IMR-90 (cell line): ENCODE results near the gene SPINT1. TPM values are rescaled to one million over a fixed set of nuclear protein-coding genes. Genes with fewer than 3 reads are reported as not detected.
A peak's percentile ranks its signal among the peaks of the same experiment; 100 is the strongest.

Experiments
- ATAC-seq: fragments of 200-7000 bp; cut with Tn5 transposase; 2 replicates; pipeline ENCODE4 v1.9.1; 2020; ENCODE audit warnings: low read depth, mild to moderate bottlenecking, moderate library complexity
- BruUV-seq: library from RNA; stranded (reverse); fragments of 400-500 nt; replicated peaks from 2 replicates; lab custom pipeline; 2021; lab: Mats Ljungman, UMichigan
- CTCF ChIA-PET: fragments of 300-600 bp; formaldehyde crosslinking; extraction: SDS; loops from one replicate; lab custom pipeline; 2021; ENCODE audit warnings: antibody characterized with exemption; lab: Yijun Ruan, JAX
- POLR2A ChIA-PET: fragments of 300-600 bp; sonication (Branson Sonifier 250); formaldehyde crosslinking; loops from one replicate; lab custom pipeline; 2022; ENCODE audit warnings: antibody characterized with exemption; ENCODE audit not compliant: unreplicated experiment; lab: Charles Lee
- DNase-seq: peaks from one replicate; pipeline ENCODE4 v3.0.0; 2013
- H2AFZ ChIP-seq: replicated peaks from 2 replicates; pipeline ENCODE3; 2013; ENCODE audit warnings: low read length, mild to moderate bottlenecking; ENCODE audit not compliant: poor library complexity
- H2AK5ac ChIP-seq: 2 replicates; pipeline ENCODE4 v1.6.1; 2013; ENCODE audit warnings: low read depth, low read length, inconsistent platforms
- H2AK9ac ChIP-seq: replicated peaks from 2 replicates; pipeline ENCODE3; 2013; ENCODE audit warnings: mild to moderate bottlenecking, low read depth, low read length, moderate library complexity; ENCODE audit not compliant: poor library complexity
- H2BK120ac ChIP-seq: 2 replicates; pipeline ENCODE4 v1.6.1; 2013; ENCODE audit warnings: low read depth, low read length, inconsistent platforms
- H2BK15ac ChIP-seq: 3 replicates; pipeline ENCODE4 v1.6.1; 2013; ENCODE audit warnings: low read depth, low read length, inconsistent platforms
- H2BK20ac ChIP-seq: 2 replicates; pipeline ENCODE4 v1.6.1; 2013; ENCODE audit warnings: low read depth, mild to moderate bottlenecking, inconsistent platforms, low read length, moderate library complexity
- H2BK5ac ChIP-seq: 2 replicates; pipeline ENCODE4 v1.6.1; 2013; ENCODE audit warnings: mild to moderate bottlenecking, low read depth, low read length, inconsistent platforms; ENCODE audit not compliant: poor library complexity, severe bottlenecking
- H3K14ac ChIP-seq: replicated peaks from 2 replicates; pipeline ENCODE4 v1.6.1; 2013; ENCODE audit warnings: low read depth, low read length, inconsistent platforms
- H3K18ac ChIP-seq: 2 replicates; pipeline ENCODE4 v1.6.1; 2013; ENCODE audit warnings: low read depth, low read length, control low read depth
- H3K23ac ChIP-seq: 2 replicates; pipeline ENCODE4 v1.6.1; 2013; ENCODE audit warnings: low read depth, low read length, inconsistent platforms
- H3K27ac ChIP-seq: 2 replicates; pipeline ENCODE4 v1.5.1; 2013; ENCODE audit warnings: mild to moderate bottlenecking, control low read depth, low read length; ENCODE audit not compliant: insufficient read depth
- H3K27me3 ChIP-seq: 2 replicates; pipeline ENCODE4 v1.6.1; 2013; ENCODE audit warnings: low read length; ENCODE audit not compliant: control insufficient read depth, insufficient read depth
- H3K36me3 ChIP-seq: 2 replicates; pipeline ENCODE4 v1.6.1; 2013; ENCODE audit warnings: low read length, mixed read lengths; ENCODE audit not compliant: control insufficient read depth, insufficient read depth
- H3K4ac ChIP-seq: 2 replicates; pipeline ENCODE4 v1.6.1; 2013; ENCODE audit warnings: low read depth, low read length, inconsistent platforms
- H3K4me1 ChIP-seq: 2 replicates; pipeline ENCODE4 v1.6.1; 2013; ENCODE audit warnings: low read length, mixed read lengths; ENCODE audit not compliant: control insufficient read depth, insufficient read depth
- H3K4me2 ChIP-seq: 2 replicates; pipeline ENCODE4 v1.6.1; 2013; ENCODE audit warnings: low read depth, mild to moderate bottlenecking, control low read depth, low read length, moderate library complexity
- H3K4me3 ChIP-seq: 2 replicates; pipeline ENCODE4 v1.5.1; 2013; ENCODE audit warnings: low read depth, mild to moderate bottlenecking, control low read depth, low read length, moderate library complexity; ENCODE audit not compliant: insufficient read depth
- H3K56ac ChIP-seq: 2 replicates; pipeline ENCODE4 v1.6.1; 2013; ENCODE audit warnings: low read length, inconsistent platforms; ENCODE audit not compliant: insufficient read depth; ENCODE audit errors: extremely low read depth
- H3K79me1 ChIP-seq, 2 experiments: 2 replicates each; pipeline ENCODE4 v1.6.1; 2013; ENCODE audit warnings: low read length in 2 of 2, inconsistent platforms in 1 of 2, low read depth in 1 of 2
- H3K9ac ChIP-seq: 2 replicates; pipeline ENCODE4 v1.6.1; 2013; ENCODE audit warnings: low read depth, low read length, control low read depth
- H3K9me1 ChIP-seq: 2 replicates; pipeline ENCODE4 v1.6.1; 2013; ENCODE audit warnings: low read length, inconsistent platforms; ENCODE audit not compliant: insufficient read depth
- H3K9me3 ChIP-seq: 2 replicates; pipeline ENCODE4 v1.6.1; 2013; ENCODE audit warnings: low read length; ENCODE audit not compliant: control insufficient read depth, insufficient read depth
- H4K20me1 ChIP-seq: 2 replicates; pipeline ENCODE4 v1.6.1; 2013; ENCODE audit warnings: low read length, inconsistent platforms; ENCODE audit not compliant: insufficient read depth
- H4K5ac ChIP-seq: 2 replicates; pipeline ENCODE4 v1.6.1; 2013; ENCODE audit warnings: mild to moderate bottlenecking, low read depth, low read length, control low read depth
- H4K8ac ChIP-seq, 2 experiments: 2 replicates each; pipeline ENCODE4 v1.6.1; 2013; ENCODE audit warnings: low read depth in 2 of 2, low read length in 2 of 2, control low read depth in 1 of 2, inconsistent platforms in 1 of 2
- H4K91ac ChIP-seq: 2 replicates; pipeline ENCODE4 v1.6.1; 2013; ENCODE audit warnings: low read depth, low read length, inconsistent platforms; ENCODE audit not compliant: insufficient read depth
- BHLHE40 ChIP-seq: fragments of 150-350 bp; IDR thresholded peaks from 2 replicates; pipeline ENCODE4 v1.6.1; 2016; ENCODE audit warnings: mild to moderate bottlenecking, low read depth, low read length
- CEBPB ChIP-seq: IDR thresholded peaks from 2 replicates; pipeline ENCODE4 v1.6.1; 2012; ENCODE audit warnings: low read depth, low read length, improper control_type of control experiment
- CHD1 ChIP-seq: IDR thresholded peaks from 2 replicates; pipeline ENCODE4 v1.6.1; 2012; ENCODE audit warnings: low read depth, low read length, improper control_type of control experiment
- CTCF ChIP-seq: conservative IDR thresholded peaks from 2 replicates; pipeline ENCODE4 v1.5.1; 2012; ENCODE audit warnings: mild to moderate bottlenecking, low read depth, low read length, improper control_type of control experiment
- MAFK ChIP-seq: IDR thresholded peaks from 2 replicates; pipeline ENCODE4 v1.6.1; 2012; ENCODE audit warnings: low read depth, low read length, improper control_type of control experiment
- MXI1 ChIP-seq: IDR thresholded peaks from 2 replicates; pipeline ENCODE4 v1.6.1; 2012; ENCODE audit warnings: low read depth, mild to moderate bottlenecking, low read length, moderate library complexity, borderline replicate concordance
- RAD21 ChIP-seq: IDR thresholded peaks from 2 replicates; pipeline ENCODE4 v1.6.1; 2012; ENCODE audit warnings: low read length, improper control_type of control experiment
- RCOR1 ChIP-seq: IDR thresholded peaks from 2 replicates; pipeline ENCODE4 v1.6.1; 2012; ENCODE audit warnings: mild to moderate bottlenecking, low read length, improper control_type of control experiment; ENCODE audit not compliant: insufficient replicate concordance
- RFX5 ChIP-seq: IDR thresholded peaks from 2 replicates; pipeline ENCODE4 v1.8.0; 2012; ENCODE audit warnings: low read depth, mild to moderate bottlenecking, low read length, moderate library complexity
- WGBS, 2 experiments: methylation state at CpG; one replicate each; pipeline versions ENCODE4 v1.1.5 to v1.1.7; 2013; ENCODE audit warnings: missing lambda C conversion rate in 2 of 2; ENCODE audit not compliant: insufficient read length in 1 of 2; ENCODE audit errors: extremely low coverage in 2 of 2; 5-methylcytosine and 5-hydroxymethylcytosine counted together
- dilution Hi-C: fragments of 300-500 bp; cut with HindIII; formaldehyde crosslinking; loops from one replicate; pipeline ENCODE4 v1.14.3; 2018; ENCODE audit warnings: low sequenced_read_pairs; ENCODE audit not compliant: unreplicated experiment
- in situ Hi-C: fragments of 300-500 bp; cut with MboI; formaldehyde crosslinking; loops from 3 replicates; pipeline ENCODE4 v1.14.3; 2019; ENCODE audit warnings: low sequenced_read_pairs, inconsistent platforms, mixed read lengths
- intact Hi-C: fragments of 100-400 bp; cut with micrococcal nuclease; formaldehyde crosslinking; loops from 2 replicates; pipeline ENCODE4 v1.10.0; 2022
- polyA plus RNA-seq, 3 experiments: library from polyadenylated mRNA; depleted of rRNA; stranded (reverse); fragments of >200 nt; gene quantifications; 2 replicates each; pipeline ENCODE4 v1.2.3, GENCODE V29; 2012; ENCODE audit warnings: low replicate concordance in 1 of 3
- total RNA-seq: library from RNA; depleted of rRNA; stranded (reverse); fragments of >200 nt; gene quantifications from 2 replicates; pipeline ENCODE4 v1.2.3, GENCODE V29; 2012
- TF ChIP-seq, protein P1 (sequence below): fragments of 150-350 bp; IDR thresholded peaks from 2 replicates; pipeline ENCODE4 v1.6.1; 2016; ENCODE audit warnings: low read depth, mild to moderate bottlenecking, low read length, moderate library complexity, borderline replicate concordance
- TF ChIP-seq, protein P2 (sequence below): fragments of 150-350 bp; IDR thresholded peaks from 2 replicates; pipeline ENCODE4 v1.6.1; 2017; ENCODE audit warnings: mild to moderate bottlenecking, antibody characterized with exemption, low read length, low read depth

The SPINT1 gene
- total and polyA plus RNA-seq, 2 of the 4 experiments (the other 2 are of a cell fraction): 0.90 to 2.1 TPM

DNA sequence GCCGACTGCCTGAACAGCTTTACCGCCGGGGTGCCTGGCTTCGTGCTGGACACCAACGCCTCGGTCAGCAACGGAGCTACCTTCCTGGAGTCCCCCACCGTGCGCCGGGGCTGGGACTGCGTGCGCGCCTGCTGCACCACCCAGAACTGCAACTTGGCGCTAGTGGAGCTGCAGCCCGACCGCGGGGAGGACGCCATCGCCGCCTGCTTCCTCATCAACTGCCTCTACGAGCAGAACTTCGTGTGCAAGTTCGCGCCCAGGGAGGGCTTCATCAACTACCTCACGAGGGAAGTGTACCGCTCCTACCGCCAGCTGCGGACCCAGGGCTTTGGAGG, 815 bp downstream of the SPINT1 start:
- Histone ChIP-seq H3K14ac (no peak overlapping the region), H2AK9ac (peak overlapping the region; percentile 76), H2AK5ac (no peak overlapping the region), H2BK15ac (no peak overlapping the region), H3K79me1 (no peaks in the 10 kb centered on the region), H2BK5ac (no peak overlapping the region), H3K9ac (no peak overlapping the region), H3K18ac (no peak overlapping the region), H3K27ac (no peak overlapping the region), H3K27me3 (peaks cover 38% of the 10 kb centered on the region), H3K4me3 (peak overlapping the region; percentile 26), H3K36me3 (no peaks in the 10 kb centered on the region), H2AFZ (peak overlapping the region; percentile 86), H3K56ac (no peak overlapping the region), H4K91ac (no peak overlapping the region), H2BK20ac (no peak overlapping the region), H4K20me1 (peaks cover 5% of the 10 kb centered on the region; the same call in 1 of the 2 replicates), H4K8ac (no peak overlapping the region), H3K9me3 (no peaks in the 10 kb centered on the region), H3K23ac (no peak overlapping the region), H3K4me1 (0 out of 2 replicates have a peak, but pooled peaks cover 3% of the 10 kb centered on the region), H3K4me2 (peak overlapping the region; percentile 66), H2BK120ac (no peak overlapping the region), H3K9me1 (no peaks in the 10 kb centered on the region), H3K4ac (no peak overlapping the region), H4K5ac (no peak overlapping the region)
- intact Hi-C loops: loop anchor here (1.0 kb wide), 1 partner anchor 37 kb away; the partner anchor contains the start of genes DNAJC17 and ZFYVE19
- BruUV-seq: no TSS peak
- peak; percentile 28; the same call in 1 of the 2 replicates for ATAC-seq
- in situ Hi-C loops: no loop called here
- no peak for TF ChIP-seq MXI1
- TF ChIP-seq CTCF: no peak
- TF ChIP-seq RCOR1: no peak
- no peak for TF ChIP-seq MAFK
- TF ChIP-seq, protein P1, sequence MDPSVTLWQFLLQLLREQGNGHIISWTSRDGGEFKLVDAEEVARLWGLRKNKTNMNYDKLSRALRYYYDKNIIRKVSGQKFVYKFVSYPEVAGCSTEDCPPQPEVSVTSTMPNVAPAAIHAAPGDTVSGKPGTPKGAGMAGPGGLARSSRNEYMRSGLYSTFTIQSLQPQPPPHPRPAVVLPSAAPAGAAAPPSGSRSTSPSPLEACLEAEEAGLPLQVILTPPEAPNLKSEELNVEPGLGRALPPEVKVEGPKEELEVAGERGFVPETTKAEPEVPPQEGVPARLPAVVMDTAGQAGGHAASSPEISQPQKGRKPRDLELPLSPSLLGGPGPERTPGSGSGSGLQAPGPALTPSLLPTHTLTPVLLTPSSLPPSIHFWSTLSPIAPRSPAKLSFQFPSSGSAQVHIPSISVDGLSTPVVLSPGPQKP: no peak
- no peak for TF ChIP-seq CEBPB
- TF ChIP-seq, protein P2, sequence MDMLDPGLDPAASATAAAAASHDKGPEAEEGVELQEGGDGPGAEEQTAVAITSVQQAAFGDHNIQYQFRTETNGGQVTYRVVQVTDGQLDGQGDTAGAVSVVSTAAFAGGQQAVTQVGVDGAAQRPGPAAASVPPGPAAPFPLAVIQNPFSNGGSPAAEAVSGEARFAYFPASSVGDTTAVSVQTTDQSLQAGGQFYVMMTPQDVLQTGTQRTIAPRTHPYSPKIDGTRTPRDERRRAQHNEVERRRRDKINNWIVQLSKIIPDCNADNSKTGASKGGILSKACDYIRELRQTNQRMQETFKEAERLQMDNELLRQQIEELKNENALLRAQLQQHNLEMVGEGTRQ: no peak
- TF ChIP-seq RFX5: no peak
- no peak for TF ChIP-seq BHLHE40
- TF ChIP-seq RAD21: no peak
- TF ChIP-seq CHD1: no peak
- ChIA-PET CTCF (interaction anchor here (0.5 kb wide), 1 partner anchor 88 kb away, joined by 3 read pairs; no protein-coding TSS in a partner anchor), POLR2A (no interaction called here)
- 0% methylated on average over 1 of the region's 28 CpGs; no CpG with 5 or more reads in 1 of the 2 experiments for WGBS, 2 experiments
- dilution Hi-C loops: no loop called here
- no peak for DNase-seq
